EL (cell line): ENCODE results near the gene DNASE1L3.
"Not testable (repeated sequence)": the region's sequence is repeated elsewhere in the genome, so short reads cannot be mapped to it uniquely, and the experiment has no call there.

ENCODE experiments used
- DNase-seq: peaks from one replicate; pipeline ENCODE4 v3.0.0-alpha.2; 2016

DNASE1L3 gene

DNA sequence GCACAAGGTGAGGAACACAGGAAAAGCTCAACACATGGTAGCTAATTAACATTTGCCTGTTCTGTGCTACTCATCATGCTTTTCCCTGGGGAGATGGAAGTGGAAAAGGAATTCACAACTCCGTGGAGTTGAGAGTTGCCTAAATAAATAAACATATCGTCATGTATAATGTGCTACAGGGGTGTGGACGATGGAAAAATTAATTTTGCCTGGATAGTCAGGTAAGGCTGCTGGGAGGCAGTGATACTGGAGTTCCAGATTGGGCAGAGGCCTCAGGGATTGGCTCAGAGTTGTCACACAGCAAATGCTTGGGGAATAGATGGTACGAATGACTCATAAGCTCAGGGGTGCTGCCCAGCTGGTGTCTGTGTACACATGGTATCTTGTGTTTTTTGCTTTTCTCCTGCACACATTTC is 23.8 kb upstream of the DNASE1L3 start:
- DNase-seq = peak; percentile 56

DNA sequence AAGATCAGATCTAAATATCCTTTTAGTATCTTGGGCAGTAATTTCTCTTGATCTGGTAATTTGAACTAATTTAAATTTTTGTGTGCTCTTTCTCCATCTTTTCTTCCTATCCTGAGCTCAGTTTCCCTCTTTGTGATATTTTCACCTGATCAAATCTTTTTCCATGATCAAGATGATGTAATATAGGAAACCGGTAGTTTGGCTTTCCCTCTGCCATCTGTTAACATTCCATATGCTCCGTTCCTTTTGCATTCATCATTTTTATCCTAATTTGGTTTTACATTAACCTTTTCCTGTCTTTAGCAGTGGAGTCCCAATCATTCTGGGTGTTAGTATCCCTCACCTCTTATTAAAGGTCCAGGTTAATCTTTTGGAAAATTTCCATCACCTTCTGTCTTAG is 20.9 kb upstream of the DNASE1L3 start:
- no peak for DNase-seq

DNA sequence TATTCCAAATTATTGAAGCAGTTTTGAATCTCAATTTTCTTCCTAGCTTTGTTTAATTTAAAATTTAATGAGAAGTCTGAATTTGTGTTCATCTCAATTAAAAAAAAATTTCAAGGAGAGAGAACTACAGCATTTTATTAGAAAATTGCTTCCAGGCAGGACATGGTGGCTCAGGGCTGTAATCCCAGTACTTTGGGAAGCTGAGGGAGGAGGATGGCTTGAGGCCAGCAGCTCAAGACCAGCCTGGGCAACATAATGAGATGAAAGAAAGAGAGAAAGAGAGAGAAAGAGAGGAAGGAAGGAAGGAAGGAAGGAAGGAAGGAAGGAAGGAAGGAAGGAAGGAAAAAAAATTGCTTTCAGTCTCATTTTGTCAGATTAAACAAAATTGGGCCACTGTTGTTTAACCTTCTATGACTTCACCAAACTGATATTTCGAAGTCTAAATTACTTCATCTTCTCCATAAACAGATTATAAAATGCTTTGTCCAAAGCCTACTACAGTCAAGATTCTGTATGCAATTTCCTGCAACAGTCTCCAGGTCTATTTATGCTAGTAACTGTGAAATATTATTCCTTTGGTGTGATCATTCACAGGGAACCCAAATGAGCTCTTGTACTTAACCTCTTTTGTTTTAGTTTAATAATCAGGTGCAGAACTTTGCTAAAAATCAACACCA is 20.2 kb upstream of the DNASE1L3 start:
- DNase-seq = no peak

DNA sequence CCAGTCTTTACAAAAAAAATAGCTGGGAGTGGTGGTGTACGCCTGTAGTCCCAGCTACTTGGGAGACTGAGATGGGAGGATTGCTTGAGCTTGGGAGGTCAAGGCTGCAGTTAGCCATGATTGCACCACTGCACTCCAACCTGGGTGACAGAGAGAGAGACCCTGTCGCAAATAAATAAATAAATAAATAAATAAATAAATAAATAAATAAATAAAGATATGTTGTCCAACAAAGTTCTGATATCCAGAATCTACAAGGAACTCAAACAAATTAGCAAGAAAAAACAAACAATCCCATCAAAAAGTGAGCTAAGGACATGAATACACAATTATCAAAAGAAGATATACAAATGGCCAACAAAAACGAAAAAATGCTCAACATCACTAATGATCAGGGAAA is 17.2 kb upstream of the DNASE1L3 start:
- not testable (repeated sequence) for DNase-seq

DNA sequence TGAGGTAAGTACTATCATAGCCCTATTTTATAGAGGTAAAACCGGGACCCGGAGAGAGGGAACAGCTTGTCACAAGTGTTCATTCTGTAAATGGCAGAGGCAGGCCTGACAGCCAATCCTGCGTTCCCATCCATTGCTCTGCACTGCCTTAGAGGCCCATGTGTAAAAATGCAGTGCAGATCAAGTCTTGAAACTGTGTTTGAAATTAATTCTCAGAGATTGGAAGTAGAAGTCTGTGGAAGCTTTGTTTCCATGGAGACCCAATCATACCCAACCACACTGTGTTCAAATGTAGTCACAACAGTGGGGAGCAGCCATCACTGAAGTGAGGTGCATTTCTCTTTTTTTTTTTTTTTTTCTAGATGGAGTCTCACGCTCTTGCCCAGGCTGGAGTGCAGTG is 13.1 kb upstream of the DNASE1L3 start:
- DNase-seq = no peak

DNA sequence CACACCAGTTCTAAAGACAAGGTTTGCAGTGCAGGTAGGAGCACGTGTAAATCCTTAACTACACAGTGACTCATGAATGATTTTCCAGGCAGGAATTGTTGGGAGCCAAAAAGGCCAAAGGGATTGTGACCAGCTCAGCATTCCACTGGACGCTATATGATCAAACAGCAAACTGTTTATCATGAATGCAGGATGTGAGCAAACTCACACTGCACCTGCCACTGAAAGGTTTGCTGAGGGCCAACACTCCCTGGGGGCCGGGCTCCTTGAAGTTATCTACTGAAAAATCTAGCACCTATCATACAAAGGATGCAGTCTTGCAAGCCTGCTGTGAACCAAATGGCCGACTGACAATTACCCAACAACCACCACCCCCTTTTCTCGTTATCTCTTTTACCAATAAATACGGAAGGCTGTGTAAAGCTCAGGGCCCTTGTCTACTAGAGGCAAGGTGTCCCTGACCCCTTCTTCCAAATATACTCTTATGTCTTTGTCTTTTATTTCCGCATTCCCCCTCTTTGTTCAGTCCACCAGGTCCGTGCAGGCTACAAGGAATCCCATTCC is 11.5 kb upstream of the DNASE1L3 start:
- peak; percentile 25 for DNase-seq

DNA sequence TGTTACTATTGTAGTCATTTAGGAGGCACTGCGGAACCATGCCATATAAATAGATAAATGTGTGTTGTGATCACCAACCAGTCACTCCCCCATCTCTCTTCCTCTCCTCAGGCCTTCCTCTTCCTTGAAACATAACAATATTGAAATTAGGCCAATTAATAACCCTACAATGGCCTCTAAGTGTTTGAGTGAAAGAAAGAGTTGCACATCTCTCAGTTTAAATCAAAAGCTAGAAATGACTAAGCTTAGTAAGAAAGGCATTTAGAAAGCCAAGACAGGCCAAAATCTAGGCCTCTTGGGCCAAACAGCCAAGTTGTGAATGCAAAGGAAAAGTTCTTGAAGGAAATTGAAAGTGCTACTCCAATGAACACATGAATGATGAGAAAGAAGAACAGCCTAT is 8.1 kb upstream of the DNASE1L3 start:
- no peak for DNase-seq

DNA sequence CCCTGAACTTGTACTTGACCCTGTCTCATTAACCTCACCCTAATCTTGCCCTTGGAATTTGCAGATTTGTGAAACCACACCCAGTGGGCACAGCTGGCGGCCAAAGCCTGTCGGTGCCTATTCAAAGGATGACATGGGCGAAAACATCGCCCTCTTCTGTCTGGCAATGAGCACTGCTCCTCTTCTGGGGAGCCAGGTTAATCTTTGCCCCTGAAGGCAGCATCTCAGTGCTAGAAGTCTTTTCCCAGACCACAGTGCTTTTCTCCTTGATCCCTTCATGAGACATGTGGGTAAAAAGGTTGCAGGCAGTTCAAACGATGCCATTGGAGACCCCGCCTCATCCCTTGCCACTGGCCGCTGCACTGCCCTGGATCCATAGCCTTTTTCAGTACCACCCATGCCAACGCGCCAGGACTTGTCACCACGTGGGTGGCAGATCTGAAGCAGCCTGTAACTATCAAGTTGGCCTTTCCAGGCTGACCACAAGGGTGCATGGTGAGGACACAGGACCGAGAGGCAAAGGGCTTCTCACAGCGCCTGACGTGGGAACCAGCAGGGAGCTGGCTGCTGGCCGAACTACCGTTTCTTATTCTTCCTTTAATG is 6.5 kb upstream of the DNASE1L3 start:
- DNase-seq = peak; percentile 77

DNA sequence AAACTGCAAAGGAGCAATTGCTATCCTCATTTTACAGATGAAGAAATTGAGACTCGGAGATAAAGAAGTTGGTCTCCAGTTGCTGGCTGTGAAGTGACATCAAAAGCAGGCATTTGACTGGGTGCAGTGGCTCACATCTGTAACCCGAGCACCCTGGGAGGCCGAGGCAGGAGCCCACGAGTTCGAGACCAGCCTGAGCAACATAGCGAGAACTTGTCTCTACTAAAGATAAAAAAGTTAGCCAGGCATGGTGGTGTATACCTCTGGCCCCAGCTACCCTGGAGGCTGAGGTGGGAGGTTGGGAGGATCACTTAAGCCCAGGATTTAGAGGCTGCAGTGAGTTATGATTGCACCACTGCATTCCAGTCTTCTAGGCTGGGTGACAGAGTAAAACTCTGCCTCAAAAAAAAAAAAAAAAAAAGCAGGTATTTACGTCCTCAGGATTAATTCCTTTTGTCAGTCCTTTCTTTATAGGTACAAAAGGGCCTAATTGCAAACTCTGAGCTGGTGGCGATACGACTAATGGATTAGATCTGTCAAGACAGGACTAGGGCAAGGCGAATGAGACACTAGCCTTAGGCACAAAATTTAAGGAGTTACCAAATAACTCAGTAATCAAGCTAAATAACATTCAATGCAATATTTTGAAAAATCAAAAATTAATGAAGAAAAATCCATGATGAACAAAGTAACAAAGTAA is 5.9 kb upstream of the DNASE1L3 start:
- DNase-seq = no peak

DNA sequence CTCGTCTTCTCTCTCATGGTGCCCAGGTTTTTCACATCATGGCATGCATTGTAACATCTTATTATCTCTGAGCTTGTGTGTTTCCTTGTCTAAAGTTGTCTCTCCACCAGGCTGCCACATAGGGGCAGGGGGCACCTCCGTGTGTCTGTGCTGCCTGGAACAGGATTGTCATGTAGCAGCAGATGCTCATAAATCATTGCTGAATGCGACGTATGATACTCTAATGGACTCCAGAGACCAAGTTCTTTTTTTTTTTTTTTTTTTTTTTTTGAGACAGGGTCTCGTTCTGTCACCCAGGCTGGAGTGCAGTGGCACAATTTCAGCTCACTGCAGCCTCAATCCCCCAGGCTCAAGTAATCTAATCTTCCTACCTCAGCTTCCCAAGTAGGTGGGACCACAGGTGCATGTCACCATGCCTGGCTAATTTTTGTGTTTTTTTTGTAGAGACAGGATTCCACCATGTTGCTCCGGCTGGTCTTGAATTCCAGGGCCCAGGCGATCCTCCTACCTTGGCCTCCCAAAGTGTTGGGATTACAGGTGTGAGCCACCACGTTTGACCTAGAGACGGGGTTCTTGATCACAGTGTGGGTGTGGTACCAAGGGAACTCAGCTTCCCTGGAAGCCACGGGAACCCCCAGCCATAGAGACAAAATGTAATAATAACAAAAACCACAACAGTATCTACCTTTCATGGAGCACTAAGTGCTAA is 4.7 kb upstream of the DNASE1L3 start:
- DNase-seq = no peak

DNA sequence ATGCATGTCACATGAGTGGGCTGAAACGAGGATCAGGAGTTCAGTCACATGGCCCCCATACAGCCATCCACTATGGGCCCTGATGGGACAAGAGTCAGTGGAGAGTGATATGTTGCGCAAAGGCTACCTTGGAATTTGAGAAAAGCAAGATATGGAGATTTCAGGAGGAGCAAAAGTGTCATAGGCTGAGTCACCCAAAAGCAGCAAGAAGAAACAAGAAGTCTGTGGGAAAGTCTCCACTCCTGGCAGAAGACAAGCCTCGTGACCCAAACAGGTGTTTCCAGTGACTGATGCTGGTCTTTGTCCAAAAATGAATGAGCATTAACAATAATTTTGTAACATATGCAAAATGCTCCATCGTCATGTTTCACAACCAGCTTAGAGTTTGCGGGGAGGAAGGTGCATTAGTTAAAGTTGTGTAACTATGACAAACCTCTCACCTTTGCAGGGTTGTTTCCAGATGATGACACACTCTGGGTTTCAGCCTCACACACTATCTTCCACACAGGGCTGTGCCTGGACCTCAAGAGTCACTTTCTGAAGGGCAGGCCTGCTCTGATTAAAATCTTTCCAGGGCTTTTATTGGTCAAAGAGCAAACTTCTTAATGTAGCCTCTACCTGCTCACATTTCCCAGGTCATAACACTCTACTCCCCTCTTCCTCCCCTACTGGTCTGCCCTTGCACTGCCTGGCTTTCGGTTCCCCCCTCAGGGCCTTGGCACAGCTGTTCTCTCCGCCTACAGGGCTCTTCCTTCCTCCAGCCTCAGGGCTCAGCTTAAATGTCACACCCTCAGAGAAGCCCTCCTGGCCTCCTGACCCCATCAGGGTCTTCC is 3.9 kb upstream of the DNASE1L3 start:
- peak; percentile 44 for DNase-seq

DNA sequence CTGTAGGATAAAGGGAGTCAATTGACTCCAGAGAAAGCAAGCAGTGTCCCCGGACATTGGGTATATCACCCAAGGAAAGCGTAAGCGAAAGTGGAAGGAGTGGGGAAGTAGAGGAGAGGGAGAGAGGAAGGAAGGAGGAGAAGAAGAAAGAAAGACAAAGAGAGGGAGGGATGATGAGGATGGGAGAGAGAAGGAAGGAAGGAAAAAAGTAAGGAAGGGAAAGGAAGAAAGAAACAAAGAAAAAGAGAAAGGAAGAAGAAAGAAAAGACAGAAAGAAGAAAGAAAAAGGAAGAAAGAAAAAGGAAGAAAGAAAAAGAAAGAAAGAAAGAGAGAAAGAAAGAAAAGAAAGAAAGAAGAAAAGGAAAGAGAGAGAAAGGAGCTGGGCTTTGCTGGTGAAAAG is 839 bp downstream of the DNASE1L3 start:
- DNase-seq = no peak

DNA sequence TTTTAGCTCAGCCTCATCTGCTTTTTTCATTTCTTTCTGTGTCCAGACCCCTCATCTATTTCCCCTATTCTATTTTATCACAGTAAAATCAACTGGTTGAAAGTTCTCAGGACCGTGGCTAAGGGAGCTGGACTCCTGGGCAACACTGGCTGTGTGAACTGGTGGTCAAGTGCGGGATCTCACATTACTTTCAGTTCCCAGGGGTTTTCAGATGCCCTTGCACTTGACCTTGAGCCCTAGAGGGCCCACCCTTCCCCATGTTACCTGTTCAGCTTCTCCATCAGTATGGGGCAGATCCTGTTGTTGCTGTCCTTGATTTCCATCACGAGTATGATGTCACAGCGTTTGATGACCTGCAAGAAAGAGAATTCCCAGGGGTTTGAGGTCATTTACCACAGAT is 2.8 kb downstream of the DNASE1L3 start:
- no peak for DNase-seq

DNA sequence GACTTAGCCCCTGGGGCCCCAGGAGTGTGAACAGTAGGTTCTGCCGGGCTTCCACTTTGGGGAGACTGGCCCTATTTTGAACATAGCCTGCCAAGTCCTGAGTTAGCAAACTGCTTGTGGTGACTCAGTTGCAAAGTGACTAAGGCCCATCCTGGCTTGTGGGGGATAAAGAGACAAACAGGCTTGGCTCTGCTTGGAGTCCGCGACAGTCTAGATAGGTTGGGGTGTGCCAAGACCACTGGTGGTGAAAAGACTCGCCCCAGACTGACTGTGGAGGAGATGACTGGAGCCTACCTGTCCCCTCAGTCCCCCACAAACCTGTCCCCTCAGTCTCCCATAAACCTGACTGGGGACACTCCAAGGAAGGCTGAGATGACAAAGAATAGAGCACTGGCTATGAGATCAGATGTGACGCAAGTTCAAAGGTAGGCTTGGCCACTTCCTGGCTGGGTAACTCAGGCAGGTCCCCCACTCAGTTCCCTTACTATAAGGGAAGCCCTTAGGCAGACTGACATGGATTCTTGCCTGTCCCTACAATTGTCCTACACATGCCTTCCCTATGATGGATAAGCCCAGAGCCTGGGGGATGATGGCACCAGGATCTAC is 4.3 kb downstream of the DNASE1L3 start:
- DNase-seq = peak; percentile 82

DNA sequence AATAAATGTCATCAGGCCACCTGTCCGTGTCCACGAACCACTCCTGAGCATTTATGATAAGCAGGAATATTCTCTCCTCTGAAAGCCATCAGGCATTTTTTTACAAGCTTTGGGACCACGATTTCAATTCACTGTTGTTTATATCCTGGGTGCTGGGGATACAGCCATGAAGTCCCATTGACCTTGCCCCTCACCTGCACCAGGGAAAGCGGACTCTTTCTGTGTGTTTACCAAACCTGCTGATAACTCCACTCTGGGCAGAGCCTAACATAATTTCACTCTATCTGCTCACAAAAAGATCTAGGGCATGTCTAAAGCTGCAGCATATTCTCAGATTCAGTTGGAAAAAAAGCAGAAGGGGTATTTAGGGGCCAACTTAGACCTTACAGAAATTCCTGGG is 4.8 kb downstream of the DNASE1L3 start:
- DNase-seq = no peak

DNA sequence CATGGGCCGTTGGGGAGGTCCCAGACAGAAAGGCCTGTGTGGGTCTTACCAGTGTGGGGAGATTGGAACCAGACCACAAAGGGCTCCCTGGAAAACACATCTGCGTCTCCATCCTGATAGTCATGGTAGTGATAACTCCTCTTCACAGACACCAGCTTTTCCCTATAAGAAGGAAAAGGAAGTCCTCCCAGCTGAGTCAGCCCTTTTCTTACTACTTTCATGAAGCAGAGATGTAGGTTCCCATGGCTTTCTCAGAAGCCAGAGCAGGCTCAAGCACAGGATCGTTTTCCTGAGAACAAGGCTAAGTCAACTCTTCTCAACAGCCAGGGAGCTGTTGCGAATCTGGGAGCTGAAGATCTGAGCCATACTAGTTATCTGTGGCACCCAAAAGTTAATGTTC is 6.1 kb downstream of the DNASE1L3 start:
- DNase-seq = no peak

DNA sequence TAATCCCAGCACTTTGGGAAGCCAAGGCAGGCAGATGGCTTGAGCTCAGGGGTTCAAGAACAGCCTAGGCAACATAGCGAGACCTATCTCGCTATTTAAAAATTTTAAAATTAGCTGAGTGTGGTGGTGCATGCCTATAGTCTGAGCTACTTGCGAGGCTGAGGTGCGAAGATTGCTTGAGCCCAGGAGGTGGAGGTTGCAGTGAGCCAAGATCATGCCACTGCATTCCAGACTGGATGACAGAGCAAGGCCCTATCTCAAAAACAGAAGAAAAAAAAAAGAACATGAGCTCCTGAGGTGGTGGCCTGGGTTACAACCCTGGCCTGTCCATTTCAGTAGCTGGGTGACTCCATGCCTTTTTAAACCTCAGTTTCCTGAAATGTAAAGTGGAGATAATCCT is 7.2 kb downstream of the DNASE1L3 start:
- peak; percentile 22 for DNase-seq

DNA sequence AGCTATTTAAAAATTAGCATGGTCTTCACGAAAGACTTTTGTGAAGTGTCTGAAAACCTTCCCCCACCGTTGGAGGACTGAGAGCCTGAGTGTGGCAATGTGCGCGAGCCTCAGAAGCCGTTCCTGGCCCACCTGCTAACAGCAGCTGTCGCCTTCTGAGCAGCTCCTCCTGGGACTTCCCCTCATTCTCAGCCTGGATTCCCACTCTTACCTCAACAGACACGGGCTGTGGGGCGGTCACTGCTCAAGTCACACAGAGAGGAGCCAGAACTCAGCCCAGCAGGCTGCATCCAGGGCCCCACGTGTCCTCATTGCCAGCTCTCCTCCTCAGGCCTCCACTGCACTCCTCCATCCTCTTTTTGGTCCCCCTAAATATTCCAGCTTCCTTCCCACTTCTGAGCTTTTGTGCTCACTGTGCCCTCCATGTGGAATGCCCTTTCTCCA is 7.8 kb downstream of the DNASE1L3 start:
- DNase-seq = no peak

DNA sequence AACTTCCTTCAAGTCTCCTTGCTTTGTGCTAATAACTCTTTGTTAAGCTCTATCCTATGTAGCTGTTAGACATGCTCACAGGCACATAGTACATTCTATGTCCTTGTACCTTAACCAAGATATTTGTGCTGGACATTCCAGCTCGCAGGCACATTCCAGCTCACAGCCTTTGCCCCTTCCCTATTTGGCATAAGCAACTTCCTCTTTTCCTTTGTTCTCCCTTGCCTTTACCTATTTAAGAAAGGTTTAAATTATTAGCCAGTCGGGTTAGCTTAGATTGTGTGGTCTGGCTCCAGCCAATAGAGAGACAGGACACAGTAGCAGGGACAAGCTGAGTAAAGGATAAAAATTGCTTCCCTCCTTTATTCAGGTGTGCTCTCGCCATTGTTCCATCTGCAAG is 9.3 kb downstream of the DNASE1L3 start:
- DNase-seq = not testable (repeated sequence)

DNA sequence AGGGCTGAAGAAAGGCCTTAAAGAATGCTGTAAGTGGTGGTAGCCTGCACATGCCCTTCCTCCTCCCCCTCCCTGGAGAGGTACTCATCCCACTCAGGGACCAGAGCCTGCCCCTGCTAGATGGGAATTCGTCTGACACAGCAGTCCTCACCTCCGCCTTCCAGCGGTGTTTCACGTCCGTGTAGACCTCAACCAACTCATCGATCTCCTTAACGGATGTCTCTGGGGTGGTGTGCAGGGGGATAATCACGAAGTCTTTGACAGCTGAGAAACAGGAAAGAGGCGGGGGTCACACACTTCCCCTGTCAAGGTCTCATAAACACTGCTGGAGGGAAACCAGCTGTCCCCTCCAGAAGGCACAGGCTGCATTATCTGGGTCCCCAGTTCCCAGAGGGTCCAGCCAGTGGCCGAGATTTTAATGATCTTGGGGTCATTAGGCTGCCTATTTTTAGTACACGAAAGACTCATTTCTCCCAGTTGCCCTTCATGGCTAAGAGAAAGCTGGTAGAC is 9.9 kb downstream of the DNASE1L3 start:
- no peak for DNase-seq

DNA sequence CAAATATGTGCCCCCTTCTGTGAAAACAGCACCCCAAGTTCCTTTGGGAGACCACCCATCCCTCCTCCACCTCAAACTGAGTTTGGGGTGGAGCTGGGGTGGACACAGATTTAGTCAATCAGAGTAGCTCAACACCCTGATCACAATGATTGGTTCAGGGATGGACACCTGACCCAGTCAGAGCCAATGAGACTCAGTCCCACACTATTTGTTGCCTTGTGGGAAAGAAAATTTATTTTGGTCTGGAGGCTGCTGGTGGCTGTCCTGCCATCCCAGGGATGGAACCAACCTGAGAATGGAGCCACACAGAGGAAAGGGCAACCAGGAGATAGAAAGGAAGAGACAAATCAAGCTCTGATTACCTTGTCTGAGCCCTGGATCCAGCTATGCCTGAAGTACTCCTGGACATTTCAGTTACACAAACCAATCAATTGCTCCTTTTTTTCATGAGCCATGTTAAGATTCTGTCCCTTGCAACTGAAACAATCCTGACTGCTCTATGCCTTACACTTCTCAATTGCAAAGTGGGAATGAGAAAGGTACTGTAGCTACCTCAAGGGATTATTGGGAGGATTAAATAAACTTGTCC is 10.6 kb downstream of the DNASE1L3 start:
- DNase-seq = no peak
